ENCODE results near the gene C9orf50. TPM values are rescaled to one million over a fixed set of nuclear protein-coding genes. Genes with fewer than 3 reads are reported as not detected.

Gene C9orf50
- total RNA-seq, 1 experiment from 2014 or later: not detected

GRCh38 chr9:129639756-129640085, 18.8 kb upstream of the C9orf50 start:
- Histone ChIP-seq H4K91ac (ENCODE audit: insufficient read length, low read depth, low read length) (no peak overlapping the region), H3K23me2 (ENCODE audit: insufficient read length, low read depth, low read length, poor library complexity, severe bottlenecking) (peaks cover 12% of the 10 kb centered on the region), H2BK5ac (ENCODE audit: insufficient read length, low read length) (no peak overlapping the region), H2BK12ac (ENCODE audit: insufficient read length, low read depth, low read length) (no peak overlapping the region), H2BK20ac (ENCODE audit: low read depth, low read length, poor library complexity, severe bottlenecking) (no peak overlapping the region), H3T11ph (ENCODE audit: low read length) (no peak overlapping the region), H3K23ac (ENCODE audit: insufficient read length, low read depth, low read length) (no peak overlapping the region), H3K9me3 (ENCODE audit: control insufficient read depth, low read depth, low read length) (no peaks in the 10 kb centered on the region), H3K9ac (ENCODE audit: extremely low read depth, insufficient read length, low read length) (no peak overlapping the region), H3K4me2 (ENCODE audit: insufficient read depth, insufficient read length, low read length) (no peak overlapping the region), H2AK5ac (ENCODE audit: insufficient read length, low read length) (no peak overlapping the region), H3K4ac (ENCODE audit: low read depth, low read length) (no peak overlapping the region), H3K27me3 (ENCODE audit: insufficient read depth, low read length) (no peaks in the 10 kb centered on the region), H3K79me2 (ENCODE audit: insufficient read depth, low read length) (peaks cover 3% of the 10 kb centered on the region; the same call in 1 of the 2 replicates), H4K20me1 (ENCODE audit: control insufficient read depth, insufficient read depth, insufficient read length) (no peaks in the 10 kb centered on the region), H4K8ac (replicated peaks; ENCODE audit: insufficient read length, low read depth, low read length) (no peak overlapping the region), H4K5ac (ENCODE audit: insufficient read length, low read depth, low read length) (no peak overlapping the region), H2AFZ (ENCODE audit: low read length) (no peak overlapping the region), H2BK120ac (ENCODE audit: low read depth, low read length, poor library complexity, severe bottlenecking) (no peak overlapping the region), H2BK15ac (ENCODE audit: low read depth, low read length) (no peak overlapping the region), H3K79me1 (ENCODE audit: insufficient read depth, low read depth, low read length, poor library complexity, severe bottlenecking) (peaks cover 11% of the 10 kb centered on the region), H3K27ac (ENCODE audit: insufficient read length, low read depth, low read length) (no peak overlapping the region), H3K18ac (ENCODE audit: insufficient read length, low read depth, low read length) (no peak overlapping the region), H3K56ac (ENCODE audit: insufficient read length, low read depth, low read length) (no peak overlapping the region), H3K4me1 (ENCODE audit: insufficient read depth, low read length) (no peaks in the 10 kb centered on the region), H3K14ac (ENCODE audit: insufficient read depth, low read length) (no peak overlapping the region)
- H3K36me3 Mint-ChIP-seq (ENCODE audit: insufficient read depth in 1 of 3, low read depth in 3 of 3): peaks cover 14 to 33% (median 30%) of the 10 kb centered on the region in 3 experiments
- H3K4me3 Mint-ChIP-seq: peak overlapping the region; percentile 80 to 85; a peak in 2 of 5 replicates
- H3K4me1 Mint-ChIP-seq: peaks cover 7 to 17% of the 10 kb centered on the region in 2 experiments
- H3K9me3 Mint-ChIP-seq: no peaks in the 10 kb centered on the region; a peak in 1 of 5 replicates
- WGBS (ENCODE audit: extremely low coverage, insufficient read length, low lambda C conversion rate): no CpG with 5 or more reads among the region's 12 CpGs
- DNase-seq: no peak
- H3K27me3 Mint-ChIP-seq (ENCODE audit: low read depth): peaks cover 2% of the 10 kb centered on the region
- no peak overlapping the region; a peak in 1 of 7 replicates for H3K27ac Mint-ChIP-seq
- TF ChIP-seq CTCF (conservative IDR thresholded peaks at IDR 0.05): no peak

Data from H9 (cell line).